Fibroblast of mammary gland (primary cell): ENCODE results near the gene ZNF616.

Experiments used
- DNase-seq: peaks from one replicate; pipeline ENCODE4 v3.0.0-alpha.2; 2010; ENCODE audit warnings: low read depth
- H3K4me3 ChIP-seq: 2 replicates; pipeline ENCODE4 v1.5.1; 2011; ENCODE audit warnings: low read depth, mild to moderate bottlenecking, low read length, moderate library complexity; ENCODE audit not compliant: control insufficient read depth
- TF ChIP-seq, protein P1 (sequence below): conservative IDR thresholded peaks from 2 replicates; pipeline ENCODE4 v1.5.1; 2011; ENCODE audit warnings: low read depth, low read length, inconsistent platforms; ENCODE audit not compliant: control insufficient read depth, insufficient read depth

The ZNF616 gene

DNA sequence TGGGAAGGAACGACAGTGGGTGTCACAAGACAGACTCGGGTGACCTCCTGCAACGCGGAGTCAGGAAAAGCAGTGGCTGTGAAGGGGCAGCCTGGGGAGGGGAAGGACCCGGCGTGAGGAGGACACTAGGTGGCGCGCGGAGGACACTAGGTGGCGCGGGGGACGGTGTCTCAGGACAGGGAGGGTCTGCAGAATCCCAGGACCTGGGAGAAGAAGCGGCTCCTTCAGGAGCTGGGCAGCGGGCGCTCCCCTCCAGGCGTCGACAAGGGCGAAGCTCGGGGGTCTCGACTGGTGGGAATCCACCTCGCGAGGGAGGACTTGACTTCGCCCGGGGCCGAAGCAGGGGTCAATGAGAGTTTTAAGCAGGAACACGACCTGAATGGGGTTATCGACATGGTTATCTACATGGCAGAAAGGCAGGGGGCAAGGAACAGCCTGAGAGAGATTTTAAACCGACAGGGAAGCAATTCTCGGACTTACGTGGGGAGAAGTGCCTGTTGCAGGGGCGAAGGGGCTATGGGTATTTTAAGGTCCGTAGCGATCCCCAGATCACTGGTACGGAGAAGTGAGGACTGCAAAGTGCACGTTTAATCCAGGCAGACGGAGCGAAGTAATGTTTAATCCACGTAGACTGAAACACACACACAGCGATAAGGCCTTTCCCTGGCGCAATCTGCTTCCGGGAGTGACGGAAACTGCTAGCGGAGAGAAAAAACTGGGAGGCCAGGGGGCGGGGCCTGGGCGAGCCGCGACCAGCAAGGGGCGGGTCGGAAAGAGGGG lies at the start of gene ZNF616:
ZNF616 (minus strand) TSS at position 687 of the 780 bp plus-strand sequence. CDS start 9,426 bp downstream, outside the sequence.
- DNase-seq, result peak; percentile 91
- peak within 1 kb of the TSS; percentile 82 for H3K4me3 ChIP-seq
- TF ChIP-seq, protein P1, sequence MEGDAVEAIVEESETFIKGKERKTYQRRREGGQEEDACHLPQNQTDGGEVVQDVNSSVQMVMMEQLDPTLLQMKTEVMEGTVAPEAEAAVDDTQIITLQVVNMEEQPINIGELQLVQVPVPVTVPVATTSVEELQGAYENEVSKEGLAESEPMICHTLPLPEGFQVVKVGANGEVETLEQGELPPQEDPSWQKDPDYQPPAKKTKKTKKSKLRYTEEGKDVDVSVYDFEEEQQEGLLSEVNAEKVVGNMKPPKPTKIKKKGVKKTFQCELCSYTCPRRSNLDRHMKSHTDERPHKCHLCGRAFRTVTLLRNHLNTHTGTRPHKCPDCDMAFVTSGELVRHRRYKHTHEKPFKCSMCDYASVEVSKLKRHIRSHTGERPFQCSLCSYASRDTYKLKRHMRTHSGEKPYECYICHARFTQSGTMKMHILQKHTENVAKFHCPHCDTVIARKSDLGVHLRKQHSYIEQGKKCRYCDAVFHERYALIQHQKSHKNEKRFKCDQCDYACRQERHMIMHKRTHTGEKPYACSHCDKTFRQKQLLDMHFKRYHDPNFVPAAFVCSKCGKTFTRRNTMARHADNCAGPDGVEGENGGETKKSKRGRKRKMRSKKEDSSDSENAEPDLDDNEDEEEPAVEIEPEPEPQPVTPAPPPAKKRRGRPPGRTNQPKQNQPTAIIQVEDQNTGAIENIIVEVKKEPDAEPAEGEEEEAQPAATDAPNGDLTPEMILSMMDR, result peak; percentile 57

DNA sequence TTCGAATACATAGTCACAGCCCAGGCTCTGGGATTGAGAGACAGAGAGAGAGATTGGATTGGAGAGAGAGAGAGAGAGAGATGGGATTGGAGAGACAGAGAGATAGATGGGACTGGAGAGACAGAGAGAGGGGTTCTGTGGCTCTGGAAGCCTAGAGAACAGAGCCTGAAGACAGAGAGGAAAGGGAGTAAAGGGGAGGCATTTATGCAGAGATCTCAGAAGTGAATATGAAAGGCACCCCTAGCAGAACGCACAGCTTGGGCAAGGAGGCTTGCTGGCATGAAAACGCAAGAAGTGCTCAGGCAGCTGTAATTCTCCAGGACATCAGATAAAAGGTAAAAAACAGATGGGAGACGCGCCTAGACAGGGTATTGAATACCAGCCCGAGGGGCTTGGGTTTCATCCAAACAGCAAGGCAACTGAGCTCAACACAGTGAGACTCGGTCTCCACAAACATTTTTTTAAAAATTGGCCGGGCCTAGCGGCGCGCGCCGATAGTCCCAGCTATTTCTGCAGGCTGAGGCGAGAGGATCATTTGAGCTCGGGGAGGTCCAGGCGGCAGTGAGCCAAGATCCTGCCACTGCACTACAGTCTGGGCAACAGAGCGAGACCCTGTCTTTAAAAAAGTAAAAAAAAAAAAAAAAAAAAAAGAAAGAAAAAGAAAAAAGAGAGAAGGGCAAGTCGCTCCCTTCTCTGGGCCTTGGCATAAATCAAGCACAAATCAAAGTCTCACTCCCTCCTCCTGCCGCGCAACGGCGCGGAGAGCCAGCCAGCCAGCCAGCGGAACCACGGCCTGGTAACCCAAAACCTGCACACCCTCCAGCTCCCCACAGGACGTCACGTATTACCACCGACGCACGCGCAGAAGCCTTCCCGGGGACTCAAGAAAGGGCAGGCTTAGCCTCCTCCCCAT lies 49.3 kb upstream of the ZNF616 start:
- H3K4me3 ChIP-seq, result peak overlapping the region; percentile 50
- TF ChIP-seq, protein P1, result no peak
- no peak for DNase-seq

DNA sequence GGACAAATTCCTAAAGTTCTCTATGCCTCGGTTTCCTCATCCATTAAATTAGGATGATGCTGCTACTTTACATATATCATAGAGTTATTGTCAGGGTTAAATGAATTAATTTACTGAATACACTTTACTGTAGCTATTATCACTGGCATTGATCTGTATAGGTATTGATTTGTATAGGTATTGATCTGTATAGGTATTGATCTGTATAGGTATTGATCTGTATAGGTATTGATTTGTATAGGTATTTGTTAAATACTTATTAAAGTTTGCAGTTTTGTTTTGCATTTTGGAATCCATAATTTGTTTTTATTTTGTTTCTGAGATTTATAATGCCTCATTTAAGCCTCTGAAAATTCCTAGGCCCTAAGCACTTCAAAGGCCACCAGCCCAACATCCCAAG lies 47.7 kb upstream of the ZNF616 start:
- no peak for DNase-seq
- TF ChIP-seq, protein P1, result no peak

DNA sequence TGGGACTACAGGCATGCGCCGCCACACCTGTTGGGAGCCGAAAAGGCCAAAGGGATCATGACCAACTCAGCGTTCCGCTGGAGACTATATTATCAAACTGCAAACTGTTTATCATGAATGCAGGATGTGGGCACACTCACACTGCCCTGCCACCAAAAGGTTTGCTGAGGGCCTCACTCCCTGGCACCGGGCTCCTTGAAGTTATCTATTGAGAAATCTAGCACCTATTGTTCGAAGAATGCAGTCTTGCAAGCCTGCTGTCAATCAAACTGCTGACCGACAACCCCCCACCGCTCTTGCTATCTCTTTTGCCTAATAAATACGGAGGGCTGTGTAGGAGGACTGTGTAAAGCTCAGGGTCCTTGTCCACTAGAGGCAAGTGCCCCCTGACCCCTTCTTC lies 36.8 kb upstream of the ZNF616 start:
- TF ChIP-seq, protein P1, result no peak
- no peak for DNase-seq
- no peak overlapping the region for H3K4me3 ChIP-seq

More for the DNA sequence above, 47.7 kb upstream of the ZNF616 start:
- H3K4me3 ChIP-seq, result no peak overlapping the region

DNA sequence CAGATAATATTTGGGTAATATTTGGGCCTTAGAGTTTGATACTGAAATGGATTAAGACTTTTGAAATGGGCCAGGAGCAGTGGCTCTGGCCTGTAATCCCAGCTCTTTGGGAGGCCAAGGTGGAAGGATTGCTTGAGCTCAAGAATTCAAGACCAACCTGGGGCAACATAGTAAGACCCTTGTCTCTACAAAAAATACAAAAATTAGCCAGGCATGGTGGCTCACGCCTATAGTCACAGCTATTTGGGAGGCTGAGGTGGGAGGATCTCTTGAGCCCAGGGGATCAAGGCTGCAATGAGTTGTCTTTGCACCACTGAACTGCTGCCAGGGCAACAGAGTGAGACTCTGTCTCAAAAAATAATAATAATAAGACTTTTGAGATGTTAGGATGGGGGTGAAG lies 32.6 kb upstream of the ZNF616 start:
- H3K4me3 ChIP-seq, result no peak overlapping the region
- TF ChIP-seq, protein P1, result no peak
- no peak for DNase-seq

DNA sequence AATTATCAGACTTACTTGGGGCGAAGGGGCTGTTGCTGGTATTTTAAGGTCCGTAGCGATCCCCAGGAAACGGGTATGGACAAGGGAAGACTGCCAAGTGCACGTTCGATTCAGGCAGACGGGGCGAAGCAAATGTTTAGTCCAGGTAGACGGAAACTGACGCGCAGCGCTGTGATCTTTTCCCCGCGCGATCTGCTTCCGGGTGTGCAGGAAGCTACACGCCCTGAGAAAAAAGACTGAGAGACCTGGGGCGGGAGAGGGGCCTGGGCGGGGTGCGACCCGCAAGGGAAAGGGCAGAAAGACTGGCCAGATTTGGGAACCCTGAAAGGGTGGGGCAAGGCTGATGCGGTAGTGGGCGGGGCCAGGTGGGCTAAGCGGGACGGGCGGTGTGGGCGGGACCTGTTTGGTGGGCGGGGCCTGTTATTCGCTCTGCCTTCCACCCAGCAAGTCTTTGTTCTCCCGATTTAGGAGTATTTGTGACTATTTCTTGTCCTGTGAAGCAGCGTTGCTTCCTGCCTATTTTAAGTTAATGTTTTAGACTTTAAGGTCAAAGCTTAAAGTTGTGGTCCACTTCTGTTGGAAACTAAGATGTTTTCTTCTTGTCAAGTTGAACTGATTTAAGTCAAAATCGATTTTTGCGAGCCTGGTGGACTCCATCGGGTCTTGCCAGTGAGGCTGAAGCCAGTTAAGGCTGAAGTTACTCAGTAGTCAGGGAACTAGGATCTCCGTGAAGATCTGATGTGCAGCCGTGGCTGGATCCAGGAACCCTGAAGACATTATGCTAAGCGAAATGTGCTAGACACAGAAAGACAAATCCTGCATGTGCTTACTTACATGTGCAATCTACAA lies 31.8 kb upstream of the ZNF616 start, which contains the start of gene ZNF836:
ZNF836 (minus strand) TSS at position 301 of the 849 bp plus-strand sequence. CDS start 3,549 bp downstream, outside the sequence.
- TF ChIP-seq, protein P1, result no peak
- peak; percentile 64 for DNase-seq
- H3K4me3 ChIP-seq, result peak within 1 kb of the TSS; percentile 98
